Spleen (tissue), 11 donors: ENCODE results near the gene PTPRT. TPM values are rescaled to one million over a fixed set of nuclear protein-coding genes. Genes with fewer than 3 reads are reported as not detected.

Experiments used
- DNase-seq: peaks from one replicate; pipeline ENCODE4 v3.0.0-alpha.2; 2020
- H3K27ac ChIP-seq, 8 donors: fragments of 200-600 bp; sonication (generic) in 7 of 8; 1 replicate in 4 of 8; 2 replicates in 4 of 8; pipeline versions ENCODE4 v1.5.0 to v1.8.0; 2016 to 2021; ENCODE audit warnings: inconsistent platforms in 4 of 8, mild to moderate bottlenecking in 4 of 8, moderate library complexity in 1 of 8
- H3K27me3 ChIP-seq, 7 donors: fragments of 200-600 bp; sonication (generic) in 6 of 7; replicated peaks in 1 of 7; 1 replicate in 4 of 7; 2 replicates in 3 of 7; pipeline versions ENCODE4 v1.5.0 to v1.8.0; 2016 to 2021; ENCODE audit warnings: inconsistent platforms in 3 of 7, mild to moderate bottlenecking in 1 of 7
- H3K36me3 ChIP-seq, 6 donors: fragments of 200-600 bp; sonication (generic) in 5 of 6; 1 replicate in 4 of 6; 2 replicates in 2 of 6; pipeline versions ENCODE4 v1.5.0 to v1.8.0; 2016 to 2021; ENCODE audit warnings: inconsistent platforms in 2 of 6
- H3K4me1 ChIP-seq, 6 donors: fragments of 200-600 bp; sonication (generic) in 5 of 6; 1 replicate in 3 of 6; 2 replicates in 3 of 6; pipeline versions ENCODE4 v1.5.0 to v1.8.0; 2016 to 2021; ENCODE audit warnings: inconsistent platforms in 3 of 6
- H3K4me3 ChIP-seq, 8 donors: fragments of 200-600 bp; sonication (generic) in 7 of 8; 1 replicate in 4 of 8; 2 replicates in 4 of 8; pipeline versions ENCODE4 v1.5.0 to v1.8.0; 2016 to 2021; ENCODE audit warnings: inconsistent platforms in 4 of 8, mild to moderate bottlenecking in 4 of 8, moderate library complexity in 2 of 8
- H3K9me3 ChIP-seq, 8 donors: fragments of 200-600 bp; sonication (generic) in 7 of 8; 1 replicate in 4 of 8; 2 replicates in 4 of 8; pipeline versions ENCODE4 v1.5.0 to v1.8.0; 2016 to 2021; ENCODE audit warnings: inconsistent platforms in 4 of 8
- CTCF ChIP-seq, 11 experiments: fragments of 200-600 bp in 7 of 11; fragments of 450-650 bp in 4 of 11; sonication (generic) in 4 of 11; IDR thresholded peaks in 8 of 11; conservative IDR thresholded peaks in 3 of 11; 1 replicate in 7 of 11; 2 replicates in 4 of 11; pipeline versions ENCODE4 v1.4.0 to v1.8.0; 2016 to 2021; ENCODE audit warnings: antibody characterized with exemption in 11 of 11, inconsistent platforms in 4 of 11, mild to moderate bottlenecking in 1 of 11
- POLR2A ChIP-seq, 3 donors: fragments of 450-650 bp; IDR thresholded peaks; one replicate each; pipeline ENCODE4 v1.5.1; 2017; ENCODE audit warnings: antibody characterized with exemption in 3 of 3, mild to moderate bottlenecking in 1 of 3
- POLR2AphosphoS5 ChIP-seq, 3 donors: sonication (generic); formaldehyde crosslinking; IDR thresholded peaks; one replicate each; pipeline ENCODE4 v1.5.1; 2017; ENCODE audit warnings: antibody characterized with exemption in 3 of 3
- WGBS, 5 donors: extraction: QIAGEN DNeasy Blood & Tissue Kit in 3 of 5; methylation state at CpG; one replicate each; pipeline versions ENCODE4 v1.1.5 to v1.1.7; 2013 to 2018; 5-methylcytosine and 5-hydroxymethylcytosine counted together
- intact Hi-C: fragments of 100-400 bp; cut with DNase I; formaldehyde crosslinking; loops from one replicate; pipeline ENCODE4 v1.15.0; 2023; ENCODE audit warnings: low total_unique reads
- polyA plus RNA-seq, 3 donors: library from polyadenylated mRNA; stranded (reverse); fragments of 200-250 nt; gene quantifications; one replicate each; pipeline ENCODE4 v1.2.1, GENCODE V29; 2013
- total RNA-seq, 7 donors: library from RNA; depleted of rRNA in 3 of 7; stranded (reverse); fragments of >200 nt in 3 of 7; fragmentation: NEBNext Ultra II Directional in 4 of 7; extraction: Animal tissue kit (Norgen Biotek cat#: 25700) in 4 of 7; gene quantifications; one replicate each; pipeline versions ENCODE4 v1.1.0 to v1.2.1, GENCODE V29; 2016 to 2021
- donor health status: healthy with polysubstance abuse.
- donor health status: DM: no; HTN: no; CAD: no; lungs with moderate emphysema.
- donor health status: DM: no; HTN: no; CAD: no.
- donor health status: Bipolar disorder and iron deficiency.
- donor health status: healthy.
- donor health status: DM: no; HTN: no; CAD: no.
- donor health status: DM: yes; HTN: yes; CAD: no.

Gene PTPRT
- total and polyA plus RNA-seq, 10 donors, result 0.02 to 4.7 (median 1.2) TPM

- intact Hi-C loops, result no loop called here
- TF ChIP-seq POLR2AphosphoS5 (IDR thresholded peaks at IDR 0.05) (no peak), CTCF (IDR thresholded peaks at IDR 0.05 in 8 of 11, conservative IDR thresholded peaks at IDR 0.05 in 3 of 11) (no peak), POLR2A (IDR thresholded peaks at IDR 0.05) (no peak)
- Histone ChIP-seq H3K4me1 (no peaks in the 10 kb centered on the region), H3K27ac (no peak overlapping the region), H3K27me3 (no peaks in the 10 kb centered on the region), H3K9me3 (no peaks in the 10 kb centered on the region), H3K36me3 (no peaks in the 10 kb centered on the region), H3K4me3 (no peak overlapping the region)
- WGBS, 5 donors, result 53 to 79% (median 56%) methylated on average over 2 of the region's 2 CpGs
- DNase-seq, result no peak
Observed at GRCh38 chr20:43123180-43123579, 66.5 kb downstream of the PTPRT start.

- intact Hi-C loops, result no loop called here
- Histone ChIP-seq H3K4me1 (no peaks in the 10 kb centered on the region), H3K27ac (no peak overlapping the region), H3K27me3 (no peaks in the 10 kb centered on the region), H3K4me3 (no peak overlapping the region), H3K9me3 (no peaks in the 10 kb centered on the region), H3K36me3 (no peaks in the 10 kb centered on the region)
- WGBS, 5 donors, result 51 to 85% (median 67%) methylated on average over 2 of the region's 2 CpGs
- no peak for DNase-seq
- TF ChIP-seq POLR2AphosphoS5 (IDR thresholded peaks at IDR 0.05) (no peak), POLR2A (IDR thresholded peaks at IDR 0.05) (no peak), CTCF (IDR thresholded peaks at IDR 0.05 in 8 of 11, conservative IDR thresholded peaks at IDR 0.05 in 3 of 11) (no peak)
Observed at GRCh38 chr20:43119720-43120119, 70.0 kb downstream of the PTPRT start.

- Histone ChIP-seq H3K9me3 (no peaks in the 10 kb centered on the region), H3K27me3 (peaks cover 0 to 21% (median 0%) of the 10 kb centered on the region in 7 donors), H3K27ac (no peak overlapping the region), H3K4me3 (no peak overlapping the region), H3K4me1 (no peaks in the 10 kb centered on the region), H3K36me3 (no peaks in the 10 kb centered on the region)
- no peak for DNase-seq
- WGBS, 5 donors, result 39 to 52% (median 48%) methylated on average over 5 of the region's 5 CpGs
- TF ChIP-seq POLR2AphosphoS5 (IDR thresholded peaks at IDR 0.05), result no peak
- TF ChIP-seq POLR2A (IDR thresholded peaks at IDR 0.05), result no peak
- no peak for TF ChIP-seq CTCF (IDR thresholded peaks at IDR 0.05 in 8 of 11, conservative IDR thresholded peaks at IDR 0.05 in 3 of 11)
- intact Hi-C loops, result no loop called here
Observed at GRCh38 chr20:43102394-43102793, 87.3 kb downstream of the PTPRT start.

GRCh38 chr20:43096931-43097260 lies 92.8 kb downstream of the PTPRT start:
- Histone ChIP-seq H3K27ac (no peak overlapping the region), H3K4me1 (no peaks in the 10 kb centered on the region), H3K36me3 (no peaks in the 10 kb centered on the region), H3K4me3 (no peak overlapping the region), H3K27me3 (peaks cover 0 to 19% (median 0%) of the 10 kb centered on the region in 7 donors), H3K9me3 (peaks cover 0 to 20% (median 9%) of the 10 kb centered on the region in 8 donors)
- intact Hi-C loops, result no loop called here
- WGBS, 5 donors, result 61 to 72% (median 66%) methylated on average over 5 of the region's 5 CpGs
- no peak for DNase-seq
- TF ChIP-seq POLR2AphosphoS5 (IDR thresholded peaks at IDR 0.05) (no peak), POLR2A (IDR thresholded peaks at IDR 0.05) (no peak), CTCF (IDR thresholded peaks at IDR 0.05 in 8 of 11, conservative IDR thresholded peaks at IDR 0.05 in 3 of 11) (no peak)
